HCEC 1CT (cell line): Measurements from ENCODE around the gene CD151.

Experiments
- DNase-seq: peaks from one replicate; pipeline ENCODE4 v3.0.0-alpha.2; 2017

The CD151 gene

GRCh38 chr11:875769-876301, 43.1 kb downstream of the CD151 start:
- DNase-seq: no peak

GRCh38 chr11:876545-876944, 43.8 kb downstream of the CD151 start:
- no peak for DNase-seq

GRCh38 chr11:877565-877964, 44.8 kb downstream of the CD151 start:
- DNase-seq: peak; percentile 26

- DNase-seq: no peak
Observed at GRCh38 chr11:880447-880846, 47.7 kb downstream of the CD151 start.

GRCh38 chr11:882596-882995, 49.8 kb downstream of the CD151 start:
- no peak for DNase-seq

GRCh38 chr11:883527-883926, 50.8 kb downstream of the CD151 start:
- DNase-seq: no peak

- DNase-seq: no peak
Observed at GRCh38 chr11:884578-885070, 51.9 kb downstream of the CD151 start.

- DNase-seq: no peak
Observed at GRCh38 chr11:886568-886967, 53.8 kb downstream of the CD151 start.

GRCh38 chr11:887589-887988, 54.8 kb downstream of the CD151 start:
- DNase-seq: no peak
